ENCODE results near the gene NR3C2.

DNA sequence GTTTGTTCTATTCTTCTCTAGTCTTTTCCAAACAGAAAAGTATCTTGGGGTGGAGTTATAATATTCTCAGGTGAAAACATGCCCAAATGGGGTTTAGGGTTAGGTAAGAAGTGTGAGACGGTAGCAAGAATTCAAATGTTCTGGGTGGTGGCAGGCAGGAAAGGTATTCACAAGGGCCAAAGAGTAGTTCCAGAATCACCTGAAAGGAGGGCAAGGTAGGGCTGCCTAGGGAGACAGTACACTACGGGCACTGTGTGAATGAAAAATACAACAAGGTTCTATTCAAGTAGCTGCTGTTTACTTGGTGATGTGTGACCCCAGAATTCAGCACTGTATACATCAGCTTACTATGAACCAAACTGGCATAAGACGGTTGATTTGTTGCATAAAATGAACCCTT, 51.9 kb downstream of the NR3C2 start:
- TF ChIP-seq, protein P1, sequence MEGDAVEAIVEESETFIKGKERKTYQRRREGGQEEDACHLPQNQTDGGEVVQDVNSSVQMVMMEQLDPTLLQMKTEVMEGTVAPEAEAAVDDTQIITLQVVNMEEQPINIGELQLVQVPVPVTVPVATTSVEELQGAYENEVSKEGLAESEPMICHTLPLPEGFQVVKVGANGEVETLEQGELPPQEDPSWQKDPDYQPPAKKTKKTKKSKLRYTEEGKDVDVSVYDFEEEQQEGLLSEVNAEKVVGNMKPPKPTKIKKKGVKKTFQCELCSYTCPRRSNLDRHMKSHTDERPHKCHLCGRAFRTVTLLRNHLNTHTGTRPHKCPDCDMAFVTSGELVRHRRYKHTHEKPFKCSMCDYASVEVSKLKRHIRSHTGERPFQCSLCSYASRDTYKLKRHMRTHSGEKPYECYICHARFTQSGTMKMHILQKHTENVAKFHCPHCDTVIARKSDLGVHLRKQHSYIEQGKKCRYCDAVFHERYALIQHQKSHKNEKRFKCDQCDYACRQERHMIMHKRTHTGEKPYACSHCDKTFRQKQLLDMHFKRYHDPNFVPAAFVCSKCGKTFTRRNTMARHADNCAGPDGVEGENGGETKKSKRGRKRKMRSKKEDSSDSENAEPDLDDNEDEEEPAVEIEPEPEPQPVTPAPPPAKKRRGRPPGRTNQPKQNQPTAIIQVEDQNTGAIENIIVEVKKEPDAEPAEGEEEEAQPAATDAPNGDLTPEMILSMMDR (IDR thresholded peaks at IDR 0.05): no peak
- TF ChIP-seq EP300 (IDR thresholded peaks at IDR 0.05): no peak
- TF ChIP-seq POLR2A (IDR thresholded peaks at IDR 0.05): no peak

Measured in tibial nerve (tissue), 4 donors.